Left hindlimb (tissue), 1 donor: ENCODE measurements around the gene CLDN7.
A peak's percentile ranks its signal among the peaks of the same experiment; 100 is the strongest.

Experiments
- DNase-seq: peaks from one replicate; pipeline ENCODE4 v3.0.0-alpha.2; 2018

CLDN7 gene

GRCh38 chr17:7252176-7253043 lies 9.9 kb downstream of the CLDN7 start, which contains the start of gene ELP5:
Gene ELP5, plus strand, starts transcription at chr17:7252215. Its CDS starts 336 bp downstream, at chr17:7252551.
- peak; percentile 96 for DNase-seq

- peak; percentile 99 for DNase-seq
Observed at GRCh38 chr17:7251661-7252175, 10.6 kb downstream of the CLDN7 start, which contains the start of gene CTDNEP1. Gene CTDNEP1, minus strand, starts transcription at chr17:7251734. Its CDS starts 438 bp downstream, at chr17:7251296.

- DNase-seq: no peak
Observed at GRCh38 chr17:7250695-7251627, 11.3 kb downstream of the CLDN7 start.

DNA sequence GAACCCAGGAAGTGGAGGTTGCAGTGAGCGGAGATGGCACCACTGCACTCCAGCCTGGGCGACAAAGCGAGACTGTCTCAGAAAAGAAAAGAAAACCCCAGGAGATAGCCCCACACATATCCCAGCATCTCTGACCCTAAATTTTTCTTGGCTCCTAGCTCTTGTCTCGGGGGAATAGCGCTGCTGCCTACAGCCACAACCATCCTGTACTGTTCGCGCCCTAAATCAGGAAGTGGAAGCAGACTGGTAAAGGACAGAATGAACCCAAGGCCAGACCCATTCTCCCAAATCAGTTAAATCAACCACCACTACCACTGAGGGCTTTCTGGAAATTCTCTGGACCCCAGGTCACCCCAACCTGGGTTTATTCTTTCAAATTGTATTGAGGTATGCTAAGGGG lies 12.4 kb downstream of the CLDN7 start:
- DNase-seq: no peak

- no peak for DNase-seq
Observed at GRCh38 chr17:7249214-7249613, 13.1 kb downstream of the CLDN7 start.

DNA sequence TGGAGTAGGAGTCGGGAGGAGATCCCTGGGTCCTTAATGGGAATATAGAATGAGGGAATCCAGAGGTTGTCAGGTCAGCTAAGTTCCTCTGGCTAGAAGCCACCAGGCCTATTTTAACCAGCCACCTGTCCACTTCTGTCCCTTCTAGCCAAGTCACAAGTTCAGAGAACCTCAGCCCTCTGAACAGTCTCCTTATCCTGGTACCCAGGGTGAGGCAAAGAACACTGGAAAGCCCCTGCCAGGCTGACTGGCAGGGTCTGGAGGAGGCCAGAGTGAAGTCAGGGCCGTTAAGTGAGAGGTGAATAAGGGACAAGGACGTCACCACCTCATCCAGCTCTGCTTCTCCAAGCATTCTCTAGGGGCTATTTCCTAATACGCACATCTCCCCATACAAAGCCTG lies 13.5 kb downstream of the CLDN7 start:
- no peak for DNase-seq

DNA sequence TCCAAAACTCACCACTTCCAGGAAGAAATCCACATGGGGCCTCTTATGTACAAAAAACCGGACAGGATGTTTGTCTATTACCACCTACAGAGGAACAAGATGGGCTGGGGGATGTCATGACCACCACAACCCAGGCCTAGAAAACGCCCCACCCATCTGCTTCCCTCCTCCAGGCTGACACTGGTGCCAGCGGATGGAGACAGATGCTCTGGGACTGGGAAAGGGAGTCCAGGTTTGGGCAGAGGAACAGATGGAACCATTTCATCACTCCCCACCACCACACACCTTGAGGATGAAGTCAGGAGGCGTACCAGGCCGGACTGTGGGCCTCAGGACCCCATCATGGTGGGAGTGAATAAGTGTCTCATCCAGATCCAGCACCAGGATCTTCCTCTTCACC lies 15.5 kb downstream of the CLDN7 start:
- DNase-seq: no peak

DNA sequence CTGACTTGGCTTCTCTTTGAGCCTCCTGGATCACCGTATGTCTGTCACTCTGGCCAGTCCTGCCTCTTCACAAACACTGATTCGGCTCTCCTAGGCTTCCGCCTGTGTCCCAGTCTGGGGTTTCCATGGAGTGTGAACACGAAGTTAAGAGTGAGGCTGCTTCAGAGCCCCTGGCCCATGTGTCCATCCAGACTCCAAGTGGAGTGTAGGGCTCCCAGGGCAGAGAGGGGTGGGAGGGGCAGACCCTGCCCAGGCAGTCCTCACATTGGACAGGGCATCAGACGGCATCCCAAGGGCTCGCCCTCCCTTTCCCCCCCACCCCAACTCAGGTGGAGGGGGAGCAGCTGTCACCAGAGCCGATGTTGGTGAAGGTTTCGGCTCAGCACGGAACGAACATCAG lies 18.4 kb downstream of the CLDN7 start:
- DNase-seq: peak; percentile 17

DNA sequence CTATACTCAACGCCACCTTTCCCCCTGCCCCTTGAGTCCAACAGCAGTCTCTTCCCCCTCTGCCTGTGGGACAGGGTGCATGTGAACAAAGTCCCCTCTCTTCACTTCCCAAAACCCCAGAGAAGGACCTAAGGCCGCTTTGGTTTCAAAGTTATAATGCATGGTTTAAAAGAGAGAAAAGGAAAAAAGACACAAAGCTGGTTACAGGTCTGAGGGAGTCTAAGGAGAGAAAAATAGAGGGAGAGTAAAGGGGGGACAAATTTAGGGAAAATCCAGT lies 18.9 kb downstream of the CLDN7 start:
- DNase-seq: no peak

GRCh38 chr17:7242717-7243452 lies 19.4 kb downstream of the CLDN7 start:
- DNase-seq: peak; percentile 96

DNA sequence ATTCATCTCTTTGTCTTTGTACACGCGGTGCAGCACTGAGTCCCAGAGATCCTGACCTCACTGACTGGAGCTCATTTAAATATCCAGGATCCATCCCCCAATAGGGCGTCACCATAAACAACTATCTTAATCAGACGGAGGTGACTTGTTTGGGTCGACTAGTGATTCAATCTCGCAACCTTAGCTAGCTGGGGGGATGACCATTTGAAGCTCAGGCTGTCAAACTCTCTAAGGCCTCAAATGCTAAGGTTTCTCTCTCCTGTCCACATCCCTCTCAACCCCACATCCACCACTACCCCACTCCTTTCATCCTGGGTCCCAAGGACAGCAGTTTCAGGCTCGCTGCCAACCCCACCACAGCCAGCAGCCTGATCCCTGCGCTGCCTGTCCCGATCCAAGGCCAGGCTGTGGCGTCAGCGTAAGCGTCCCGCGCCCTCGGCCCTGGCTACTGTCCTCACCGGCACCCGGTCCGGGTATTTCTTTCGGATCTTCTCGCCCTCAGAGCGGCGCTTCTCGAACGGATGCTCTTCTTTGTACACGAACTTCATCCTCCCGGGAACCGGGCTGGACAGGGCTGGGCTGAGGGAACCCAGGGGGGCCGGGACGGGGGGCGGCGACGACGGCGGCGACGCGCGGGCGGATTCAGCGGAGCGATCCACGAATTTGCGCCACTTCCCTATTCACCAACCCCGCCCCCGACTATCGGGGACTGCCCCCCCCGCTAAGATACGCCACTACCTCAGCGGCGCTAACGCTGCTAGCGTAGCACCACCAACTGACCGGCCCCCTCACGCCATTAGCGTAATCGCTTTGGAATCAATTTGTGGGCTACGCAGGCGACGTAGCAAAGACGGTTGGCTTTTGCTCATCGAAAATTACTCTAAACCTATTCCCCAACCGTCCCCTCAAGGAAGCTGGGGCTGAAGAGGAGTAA lies 20.2 kb downstream of the CLDN7 start, which contains the start of gene GABARAP:
GABARAP (minus strand) TSS at position 667 of the 934 bp plus-strand sequence; CDS start at position 548, 119 bp downstream.
- peak; percentile 97 for DNase-seq

DNA sequence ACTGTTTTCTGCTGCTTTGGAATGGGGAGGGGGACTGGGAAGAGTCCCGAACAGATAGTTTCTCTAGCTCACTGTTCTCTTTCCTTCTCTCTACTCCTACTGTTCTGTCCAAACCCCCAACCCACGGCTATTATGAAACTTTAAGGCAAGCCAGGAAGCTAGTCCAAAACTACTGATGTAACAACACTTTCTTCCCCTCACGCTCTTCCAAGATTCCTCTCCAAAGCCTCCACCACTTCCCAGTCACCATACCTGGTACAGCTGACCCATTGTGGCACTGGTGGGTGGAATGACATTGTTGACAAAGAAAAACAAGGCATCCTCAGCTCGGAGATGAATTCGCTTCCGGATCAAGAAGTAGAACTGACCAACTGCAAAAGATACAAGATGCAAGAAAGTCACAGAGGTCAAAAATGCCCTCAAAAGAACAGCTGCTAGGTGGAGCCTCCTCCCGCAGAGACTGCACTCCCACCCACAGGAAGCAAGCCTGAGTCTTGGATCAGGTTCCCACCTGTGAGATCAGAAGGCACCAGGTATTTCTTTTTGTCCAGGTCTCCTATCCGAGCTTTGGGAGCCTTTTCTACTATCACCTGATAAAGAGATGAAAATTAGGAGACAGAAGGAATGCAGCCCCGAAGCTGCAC lies 21.1 kb downstream of the CLDN7 start:
- peak; percentile 24 for DNase-seq

DNA sequence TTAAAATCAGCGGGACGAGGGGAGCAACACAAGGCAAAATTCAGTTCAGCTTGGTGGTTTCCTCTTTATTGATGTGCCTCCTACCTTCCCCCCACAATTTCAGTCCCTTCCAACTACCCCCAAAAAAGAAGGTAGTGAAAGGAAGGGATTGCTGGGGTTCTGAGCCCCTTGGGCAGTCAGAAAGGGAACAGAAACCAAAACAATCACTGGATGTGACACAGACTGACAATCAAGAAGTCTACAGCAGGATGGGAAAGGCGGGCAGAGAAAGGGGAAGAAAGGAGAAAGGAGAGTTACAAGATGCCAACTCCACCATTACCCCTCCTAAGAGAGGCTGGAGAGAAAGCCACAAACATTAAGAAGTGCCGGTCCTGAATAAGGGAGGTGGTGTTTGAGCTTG lies 21.9 kb downstream of the CLDN7 start:
- DNase-seq: no peak

- DNase-seq: peak; percentile 100
Observed at GRCh38 chr17:7239091-7240027, 22.9 kb downstream of the CLDN7 start, which contains the start of gene PHF23. Gene PHF23, minus strand, starts transcription at chr17:7239457. Its CDS starts 178 bp downstream, at chr17:7239279.

GRCh38 chr17:7238420-7239090 lies 23.7 kb downstream of the CLDN7 start:
- DNase-seq: peak; percentile 72

- DNase-seq: peak; percentile 84
Observed at GRCh38 chr17:7237761-7238419, 24.4 kb downstream of the CLDN7 start.

- DNase-seq: no peak
Observed at GRCh38 chr17:7237266-7237760, 25.0 kb downstream of the CLDN7 start.

GRCh38 chr17:7236808-7237207 lies 25.5 kb downstream of the CLDN7 start:
- DNase-seq: no peak
